ENCODE results near the gene FRMD4B. TPM values are rescaled to one million over a fixed set of nuclear protein-coding genes. Genes with fewer than 3 reads are reported as not detected.

The FRMD4B gene
- total RNA-seq, 1 donor from 2014 or later, result not detected

DNA sequence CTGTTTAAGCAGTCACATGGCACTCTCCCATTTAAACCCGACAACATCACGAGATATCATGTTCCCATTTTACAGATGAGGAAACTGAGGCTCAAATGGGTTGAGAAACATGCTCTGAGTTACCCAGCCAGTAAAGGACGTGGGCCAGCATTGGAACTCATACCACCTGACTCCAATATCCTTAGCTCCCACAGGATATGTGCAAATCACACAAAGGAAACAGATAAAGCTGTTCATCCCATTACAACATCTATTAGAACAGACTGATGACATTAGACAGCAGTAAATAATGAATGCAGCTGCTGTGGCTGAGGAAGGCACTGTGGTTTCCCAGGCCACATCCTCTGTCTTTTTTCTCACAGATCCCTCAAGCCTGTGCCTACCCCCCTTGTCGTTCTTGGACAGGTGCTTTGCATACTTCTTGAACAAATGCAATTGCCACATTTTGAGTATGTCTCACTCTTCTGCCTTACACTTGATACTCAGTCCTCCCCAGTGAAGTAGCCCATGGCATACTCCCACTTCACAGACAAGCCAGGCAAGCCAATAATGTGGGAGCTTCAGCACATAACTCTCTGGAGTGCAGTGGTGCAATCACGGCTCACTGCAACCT is 17.7 kb downstream of the FRMD4B start:
- no peak for DNase-seq
- ChIA-PET POLR2A (no interaction called here), CTCF (interaction anchor here (1.5 kb wide), 1 partner anchor 41 kb away, joined by 3 read pairs; no protein-coding TSS in a partner anchor)
- Mint-ChIP-seq H3K27me3 (peaks cover 4% of the 10 kb centered on the region), H3K4me1 (peaks cover 34% of the 10 kb centered on the region), H3K9me3 (no peaks in the 10 kb centered on the region), H3K4me3 (peak overlapping the region; percentile 12), H3K27ac (no peak overlapping the region), H3K36me3 (ENCODE audit: low read depth) (no peaks in the 10 kb centered on the region)
- intact Hi-C loops (cut with micrococcal nuclease), result no loop called here
- peak; percentile 58 for ATAC-seq (ENCODE audit: low read depth)
- TF ChIP-seq, protein P1, sequence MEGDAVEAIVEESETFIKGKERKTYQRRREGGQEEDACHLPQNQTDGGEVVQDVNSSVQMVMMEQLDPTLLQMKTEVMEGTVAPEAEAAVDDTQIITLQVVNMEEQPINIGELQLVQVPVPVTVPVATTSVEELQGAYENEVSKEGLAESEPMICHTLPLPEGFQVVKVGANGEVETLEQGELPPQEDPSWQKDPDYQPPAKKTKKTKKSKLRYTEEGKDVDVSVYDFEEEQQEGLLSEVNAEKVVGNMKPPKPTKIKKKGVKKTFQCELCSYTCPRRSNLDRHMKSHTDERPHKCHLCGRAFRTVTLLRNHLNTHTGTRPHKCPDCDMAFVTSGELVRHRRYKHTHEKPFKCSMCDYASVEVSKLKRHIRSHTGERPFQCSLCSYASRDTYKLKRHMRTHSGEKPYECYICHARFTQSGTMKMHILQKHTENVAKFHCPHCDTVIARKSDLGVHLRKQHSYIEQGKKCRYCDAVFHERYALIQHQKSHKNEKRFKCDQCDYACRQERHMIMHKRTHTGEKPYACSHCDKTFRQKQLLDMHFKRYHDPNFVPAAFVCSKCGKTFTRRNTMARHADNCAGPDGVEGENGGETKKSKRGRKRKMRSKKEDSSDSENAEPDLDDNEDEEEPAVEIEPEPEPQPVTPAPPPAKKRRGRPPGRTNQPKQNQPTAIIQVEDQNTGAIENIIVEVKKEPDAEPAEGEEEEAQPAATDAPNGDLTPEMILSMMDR (IDR thresholded peaks at IDR 0.05), result no peak

DNA sequence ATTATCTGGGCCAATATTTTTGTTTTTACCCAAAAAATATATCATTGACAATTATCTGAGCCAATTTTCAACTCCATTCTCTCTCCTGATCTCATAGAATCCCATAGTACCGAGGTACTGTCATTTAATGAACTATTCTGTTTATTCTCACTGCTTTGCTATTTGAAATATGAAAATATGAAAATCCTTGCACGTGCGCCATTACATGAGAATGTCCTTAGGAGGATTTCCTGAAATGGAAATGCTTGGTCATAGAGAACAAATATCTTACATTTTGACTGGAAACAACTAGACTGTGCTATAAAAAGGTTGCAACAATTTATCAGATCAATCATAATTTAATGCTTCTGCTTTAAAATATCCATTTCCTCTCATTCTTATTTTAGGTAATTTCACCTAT is 18.3 kb downstream of the FRMD4B start:
- TF ChIP-seq, protein P1 (IDR thresholded peaks at IDR 0.05), result no peak
- ChIA-PET CTCF (no interaction called here), POLR2A (no interaction called here)
- Mint-ChIP-seq H3K36me3 (ENCODE audit: low read depth) (no peaks in the 10 kb centered on the region), H3K27me3 (peaks cover 4% of the 10 kb centered on the region), H3K4me3 (no peak overlapping the region), H3K9me3 (no peaks in the 10 kb centered on the region), H3K27ac (no peak overlapping the region), H3K4me1 (peaks cover 34% of the 10 kb centered on the region)
- no peak for DNase-seq
- no peak for ATAC-seq (ENCODE audit: low read depth)
- intact Hi-C loops (cut with micrococcal nuclease), result no loop called here

DNA sequence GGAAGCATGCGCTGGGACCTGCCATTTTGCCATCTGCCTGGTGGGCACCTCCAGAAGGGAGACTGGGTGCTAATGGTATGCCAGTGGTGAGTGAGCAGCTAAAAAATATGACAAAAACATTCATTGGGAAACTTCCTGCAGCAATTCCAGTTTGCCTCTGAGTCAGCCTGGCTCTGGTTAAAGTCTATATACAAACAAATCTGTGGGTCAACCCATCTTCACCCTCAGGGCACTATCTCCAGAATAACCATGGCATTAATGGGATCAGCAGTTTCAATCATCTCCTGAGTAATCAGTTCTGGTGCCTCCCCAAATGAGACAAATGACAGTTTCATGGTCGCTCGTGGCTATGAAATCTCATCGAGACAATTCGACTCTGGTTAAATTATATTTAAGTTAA is 21.5 kb downstream of the FRMD4B start:
- no peak for ATAC-seq (ENCODE audit: low read depth)
- Mint-ChIP-seq H3K9me3 (no peaks in the 10 kb centered on the region), H3K4me1 (peaks cover 17% of the 10 kb centered on the region), H3K4me3 (no peak overlapping the region), H3K27me3 (no peaks in the 10 kb centered on the region), H3K36me3 (ENCODE audit: low read depth) (no peaks in the 10 kb centered on the region), H3K27ac (no peak overlapping the region)
- ChIA-PET CTCF (no interaction called here), POLR2A (no interaction called here)
- no peak for DNase-seq
- TF ChIP-seq, protein P1 (IDR thresholded peaks at IDR 0.05), result no peak
- intact Hi-C loops (cut with micrococcal nuclease), result no loop called here

DNA sequence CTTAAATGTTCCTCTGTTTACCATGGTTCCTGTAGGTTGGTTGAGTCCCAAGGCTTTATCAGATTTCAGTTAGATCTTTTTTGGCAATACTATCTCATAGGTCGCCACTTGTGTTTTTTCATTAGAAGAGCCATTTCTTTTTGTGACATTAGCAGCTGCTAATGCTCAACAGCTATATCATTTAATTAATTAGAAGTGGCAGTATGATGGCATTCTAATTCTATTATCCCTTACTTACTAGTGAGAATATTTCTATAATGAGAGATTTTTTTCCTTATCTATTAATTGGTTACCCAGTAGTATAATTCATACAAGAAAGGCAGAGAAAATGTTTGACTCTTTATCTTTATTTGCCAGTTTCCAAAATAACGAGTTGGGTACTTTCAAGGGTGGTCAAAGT is 25.2 kb downstream of the FRMD4B start:
- intact Hi-C loops (cut with micrococcal nuclease), result no loop called here

DNA sequence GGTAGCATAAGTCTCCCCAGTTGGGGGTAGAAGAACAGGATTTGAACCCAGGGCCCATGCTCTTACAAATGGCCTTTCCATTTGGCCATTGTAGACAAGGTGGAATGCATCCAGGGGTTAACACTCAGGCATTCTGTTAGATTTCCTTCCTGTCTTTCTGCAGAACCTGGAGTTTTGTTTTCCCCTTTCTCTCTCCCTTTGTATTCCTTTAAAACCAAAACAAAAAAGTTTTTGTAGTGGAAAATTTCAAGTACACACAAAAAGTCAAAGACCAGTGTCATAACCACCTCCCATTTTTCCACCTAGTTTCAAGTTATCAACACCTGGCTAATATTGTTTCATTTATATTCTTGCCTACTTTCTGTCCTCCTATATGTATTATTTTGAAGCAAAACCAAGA is 26.0 kb downstream of the FRMD4B start:
- TF ChIP-seq, protein P1 (IDR thresholded peaks at IDR 0.05), result no peak
- Mint-ChIP-seq H3K36me3 (ENCODE audit: low read depth) (no peaks in the 10 kb centered on the region), H3K4me1 (peaks cover 1% of the 10 kb centered on the region), H3K9me3 (peaks cover 5% of the 10 kb centered on the region), H3K27ac (no peak overlapping the region), H3K4me3 (no peak overlapping the region), H3K27me3 (peaks cover 2% of the 10 kb centered on the region)
- ChIA-PET POLR2A (no interaction called here), CTCF (no interaction called here)
- ATAC-seq (ENCODE audit: low read depth) (no peak), DNase-seq (no peak)
- intact Hi-C loops (cut with micrococcal nuclease), result no loop called here

More for the DNA sequence above, 25.2 kb downstream of the FRMD4B start:
- ChIA-PET POLR2A (no interaction called here), CTCF (no interaction called here)
- Mint-ChIP-seq H3K27me3 (no peaks in the 10 kb centered on the region), H3K4me1 (peaks cover 1% of the 10 kb centered on the region), H3K9me3 (peaks cover 5% of the 10 kb centered on the region), H3K4me3 (no peak overlapping the region), H3K27ac (no peak overlapping the region), H3K36me3 (ENCODE audit: low read depth) (no peaks in the 10 kb centered on the region)
- TF ChIP-seq, protein P1 (IDR thresholded peaks at IDR 0.05), result no peak
- ATAC-seq (ENCODE audit: low read depth), result no peak
- DNase-seq, result no peak

Data from activated B cell treated with CpG ODN at 0.5 μM for 24 hours (primary cell).